Body of pancreas (tissue), 4 donors: ENCODE measurements around the gene FBXO31. TPM values are rescaled to one million over a fixed set of nuclear protein-coding genes. Genes with fewer than 3 reads are reported as not detected.
A peak's percentile ranks its signal among the peaks of the same experiment; 100 is the strongest.
"Not testable (repeated sequence)": the region's sequence is repeated elsewhere in the genome, so short reads cannot be mapped to it uniquely, and the experiment has no call there.

Source experiments
- ATAC-seq: fragments of 150-250 bp; one replicate; pipeline ENCODE4 v1.9.1; 2016
- DNase-seq, 4 donors: peaks; one replicate each; pipeline ENCODE4 v3.0.0-alpha.2; 2019
- H3K27ac ChIP-seq, 4 donors: fragments of 200-600 bp; sonication (generic); 1 replicate in 3 of 4; 2 replicates in 1 of 4; pipeline versions ENCODE4 v1.5.1 to v1.6.1; 2016 to 2019; ENCODE audit warnings: mild to moderate bottlenecking in 1 of 4, mixed read lengths in 1 of 4, moderate library complexity in 1 of 4
- H3K27me3 ChIP-seq, 2 donors: fragments of 200-600 bp; sonication (generic); one replicate each; pipeline ENCODE4 v1.6.0; 2016; ENCODE audit warnings: mild to moderate bottlenecking in 1 of 2
- H3K36me3 ChIP-seq, 2 donors: fragments of 200-600 bp; sonication (generic); replicated peaks in 1 of 2; 2 replicates each; pipeline ENCODE4 v1.5.1; 2016; ENCODE audit warnings: low read depth in 2 of 2; ENCODE audit not compliant: insufficient read depth in 1 of 2
- H3K4me1 ChIP-seq: fragments of 200-600 bp; sonication (generic); one replicate; pipeline ENCODE4 v1.6.0; 2016
- H3K4me3 ChIP-seq, 2 donors: fragments of 200-600 bp; sonication (generic); 1 replicate in 1 of 2; 2 replicates in 1 of 2; pipeline ENCODE4 v1.5.1; 2016 to 2019
- H3K9me3 ChIP-seq, 3 donors: fragments of 200-600 bp; sonication (generic); 1 replicate in 2 of 3; 2 replicates in 1 of 3; pipeline ENCODE4 v1.5.1; 2016
- CTCF ChIP-seq, 7 experiments: fragments of 450-650 bp in 4 of 7; fragments of 200-600 bp in 3 of 7; sonication (generic) in 3 of 7; IDR thresholded peaks; one replicate each; pipeline ENCODE4 v1.5.1; 2016 to 2019; ENCODE audit warnings: antibody characterized with exemption in 7 of 7
- POLR2A ChIP-seq, 3 donors: fragments of 450-650 bp; IDR thresholded peaks; one replicate each; pipeline ENCODE4 v1.6.1; 2016; ENCODE audit warnings: antibody characterized with exemption in 3 of 3, mild to moderate bottlenecking in 2 of 3
- WGBS, 2 donors: methylation state at CpG; one replicate each; pipeline ENCODE4 v1.1.5; 2017; 5-methylcytosine and 5-hydroxymethylcytosine counted together
- intact Hi-C: fragments of 100-400 bp; cut with DNase I; formaldehyde crosslinking; loops from one replicate; pipeline ENCODE4 v1.15.1; 2023
- total RNA-seq, 2 donors: library from RNA; depleted of rRNA; stranded (reverse); fragments of >200 nt; gene quantifications; one replicate each; pipeline ENCODE4 v1.1.0, GENCODE V29; 2016

The FBXO31 gene
- total RNA-seq, 2 donors from 2014 or later: 35.5 to 46.8 TPM

DNA sequence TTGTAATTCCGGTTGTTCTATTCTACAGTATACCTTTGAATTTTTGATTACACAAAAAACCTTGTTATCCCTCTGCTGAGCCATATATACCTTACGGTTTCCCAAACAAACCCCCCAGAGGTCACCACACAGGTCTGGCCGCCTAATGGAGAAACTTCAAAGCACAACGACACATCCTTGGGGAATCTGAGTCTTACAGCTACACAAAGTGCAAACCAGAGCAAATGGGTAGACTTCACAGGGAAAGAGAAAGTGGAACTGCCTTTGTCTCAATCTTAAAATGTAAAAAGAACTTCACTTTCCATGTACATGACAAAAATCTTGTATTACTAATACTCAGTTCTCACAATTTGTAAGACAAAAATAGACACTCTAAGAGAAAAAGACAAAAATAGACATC is 2.7 kb downstream of the FBXO31 start:
- 62 to 68% methylated on average over 4 of the region's 4 CpGs for WGBS, 2 donors
- Histone ChIP-seq H3K27me3 (no peaks in the 10 kb centered on the region), H3K27ac (peak overlapping the region in 1 of 4 donors; percentile 30), H3K4me3 (no peak overlapping the region), H3K36me3 (no peaks in the 10 kb centered on the region), H3K9me3 (no peaks in the 10 kb centered on the region), H3K4me1 (peaks cover 60% of the 10 kb centered on the region)
- DNase-seq (no peak), ATAC-seq (no peak)
- TF ChIP-seq POLR2A (IDR thresholded peaks at IDR 0.05): no peak
- no peak for TF ChIP-seq CTCF (IDR thresholded peaks at IDR 0.05)
- intact Hi-C loops: no loop called here

GRCh38 chr16:87380403-87380802 is 3.2 kb downstream of the FBXO31 start:
- no peak for DNase-seq
- no peaks in the 10 kb centered on the region for H3K27me3 ChIP-seq
- no peaks in the 10 kb centered on the region for H3K9me3 ChIP-seq
- H3K36me3 ChIP-seq: no peaks in the 10 kb centered on the region
- ATAC-seq: no peak
- TF ChIP-seq CTCF (IDR thresholded peaks at IDR 0.05): no peak
- TF ChIP-seq POLR2A (IDR thresholded peaks at IDR 0.05): no peak
- intact Hi-C loops: no loop called here
- no peak overlapping the region for H3K4me3 ChIP-seq
- peaks cover 63% of the 10 kb centered on the region for H3K4me1 ChIP-seq
- WGBS, 2 donors: 88 to 89% methylated on average over 10 of the region's 10 CpGs
- H3K27ac ChIP-seq: no peak overlapping the region

GRCh38 chr16:87379312-87379752 is 4.2 kb downstream of the FBXO31 start:
- not testable (repeated sequence) for H3K4me3 ChIP-seq, H3K27ac ChIP-seq, H3K36me3 ChIP-seq, H3K27me3 ChIP-seq, H3K9me3 ChIP-seq, DNase-seq, ATAC-seq
- peaks cover 57% of the 10 kb centered on the region for H3K4me1 ChIP-seq
- WGBS, 2 donors: 83 to 94% methylated on average over 3 of the region's 3 CpGs
- intact Hi-C loops: loop anchor here (5.0 kb wide), 1 partner anchor 57 kb away; no protein-coding TSS in a partner anchor

- ATAC-seq (no peak), DNase-seq (no peak)
- Histone ChIP-seq H3K27ac (no peak overlapping the region), H3K27me3 (no peaks in the 10 kb centered on the region), H3K36me3 (no peaks in the 10 kb centered on the region), H3K9me3 (no peaks in the 10 kb centered on the region), H3K4me1 (peaks cover 39% of the 10 kb centered on the region), H3K4me3 (no peak overlapping the region)
- TF ChIP-seq POLR2A (IDR thresholded peaks at IDR 0.05): no peak
- WGBS, 2 donors: 63 to 69% methylated on average over 6 of the region's 6 CpGs
- intact Hi-C loops: loop anchor here (5.0 kb wide), 1 partner anchor 54 kb away; no protein-coding TSS in a partner anchor
These were observed 6.9 kb downstream of the FBXO31 start for GRCh38 chr16:87376660-87377059.

DNA sequence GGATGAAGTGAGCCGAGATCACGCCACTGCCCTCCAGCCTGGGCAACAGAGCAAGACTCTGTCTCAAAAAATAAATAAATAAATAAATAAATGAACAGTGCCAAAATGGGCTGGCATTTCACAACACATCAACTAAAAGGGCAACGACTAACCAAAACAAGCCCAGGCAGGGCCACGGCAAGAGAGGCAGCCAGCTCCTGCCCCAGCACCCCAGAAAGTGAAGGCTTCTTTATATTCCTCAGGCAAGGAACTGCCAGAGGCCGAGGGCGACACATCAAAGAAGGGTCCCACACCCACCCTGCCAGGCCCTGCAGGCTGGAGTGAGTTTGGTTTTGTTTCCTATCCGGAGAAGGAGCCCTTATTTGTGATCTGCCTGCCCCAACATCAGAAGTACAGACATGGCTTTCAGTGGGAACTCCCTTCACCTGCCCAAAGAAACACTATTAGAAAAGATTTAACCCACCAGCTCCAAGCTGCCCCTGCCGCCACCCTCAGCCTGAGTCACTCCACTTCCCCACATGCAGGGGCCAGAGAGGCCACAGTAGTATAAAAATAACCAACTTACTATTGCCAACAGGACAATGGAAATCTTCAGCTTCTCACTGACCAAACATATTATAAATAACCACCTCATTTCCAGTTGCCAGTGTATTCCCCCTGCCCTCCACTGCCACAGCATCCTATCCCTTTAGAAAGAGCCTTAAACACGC is 8.0 kb downstream of the FBXO31 start:
- ATAC-seq: no peak
- Histone ChIP-seq H3K4me1 (peaks cover 28% of the 10 kb centered on the region), H3K9me3 (no peaks in the 10 kb centered on the region), H3K27ac (peak overlapping the region in 1 of 4 donors; percentile 3), H3K27me3 (no peaks in the 10 kb centered on the region), H3K4me3 (no peak overlapping the region), H3K36me3 (no peaks in the 10 kb centered on the region)
- no peak for DNase-seq
- intact Hi-C loops: loop anchor here (5.0 kb wide), 1 partner anchor 53 kb away; no protein-coding TSS in a partner anchor
- 75 to 83% methylated on average over 9 of the region's 9 CpGs for WGBS, 2 donors
- no peak for TF ChIP-seq CTCF (IDR thresholded peaks at IDR 0.05)
- no peak for TF ChIP-seq POLR2A (IDR thresholded peaks at IDR 0.05)

- DNase-seq (no peak), ATAC-seq (no peak)
- intact Hi-C loops: no loop called here
- H3K27ac ChIP-seq: no peak overlapping the region
- peaks cover 19% of the 10 kb centered on the region for H3K4me1 ChIP-seq
- TF ChIP-seq CTCF (IDR thresholded peaks at IDR 0.05) (no peak), POLR2A (IDR thresholded peaks at IDR 0.05) (no peak)
- no peaks in the 10 kb centered on the region for H3K9me3 ChIP-seq
- no peak overlapping the region for H3K4me3 ChIP-seq
- H3K27me3 ChIP-seq: no peaks in the 10 kb centered on the region
- 94 to 97% methylated on average over 13 of the region's 13 CpGs for WGBS, 2 donors
- no peaks in the 10 kb centered on the region for H3K36me3 ChIP-seq
These were observed 9.3 kb downstream of the FBXO31 start for GRCh38 chr16:87374313-87374712.
